ENCODE data around the gene MFSD1. TPM values are rescaled to one million over a fixed set of nuclear protein-coding genes. Genes with fewer than 3 reads are reported as not detected.
A peak's percentile ranks its signal among the peaks of the same experiment; 100 is the strongest.

The MFSD1 gene
- total and polyA plus RNA-seq, 8 donors: 8.9 to 37.4 (median 22.6) TPM

GRCh38 chr3:158776531-158776930, 25.3 kb upstream of the MFSD1 start:
- no peak for ATAC-seq

GRCh38 chr3:158777161-158777873, 24.5 kb upstream of the MFSD1 start:
- Histone ChIP-seq H3K4me1 (no peaks in the 10 kb centered on the region), H3K36me3 (no peaks in the 10 kb centered on the region), H3K27me3 (no peaks in the 10 kb centered on the region), H3K9me3 (no peaks in the 10 kb centered on the region), H3K4me3 (no peak overlapping the region), H3K27ac (no peak overlapping the region)
- FAIRE-seq (no peak), ATAC-seq (peak in 2 of 4 donors; percentile 44 to 52), DNase-seq (no peak)
- WGBS, 2 donors: 73 to 80% methylated on average over 3 of the region's 3 CpGs
- TF ChIP-seq CTCF (IDR thresholded peaks at IDR 0.05): no peak
- intact Hi-C loops (cut with DNase I): no loop called here

More at GRCh38 chr3:158776531-158776930, 25.3 kb upstream of the MFSD1 start:
- no peak for TF ChIP-seq CTCF (IDR thresholded peaks at IDR 0.05)
- H3K9me3 ChIP-seq: no peaks in the 10 kb centered on the region
- no peak for FAIRE-seq
- H3K27me3 ChIP-seq: no peaks in the 10 kb centered on the region
- WGBS, 2 donors: 79 to 87% methylated on average over 7 of the region's 7 CpGs
- intact Hi-C loops (cut with DNase I): no loop called here
- H3K27ac ChIP-seq: no peak overlapping the region
- no peaks in the 10 kb centered on the region for H3K4me1 ChIP-seq
- no peaks in the 10 kb centered on the region for H3K36me3 ChIP-seq
- no peak overlapping the region for H3K4me3 ChIP-seq
- no peak for DNase-seq

DNA sequence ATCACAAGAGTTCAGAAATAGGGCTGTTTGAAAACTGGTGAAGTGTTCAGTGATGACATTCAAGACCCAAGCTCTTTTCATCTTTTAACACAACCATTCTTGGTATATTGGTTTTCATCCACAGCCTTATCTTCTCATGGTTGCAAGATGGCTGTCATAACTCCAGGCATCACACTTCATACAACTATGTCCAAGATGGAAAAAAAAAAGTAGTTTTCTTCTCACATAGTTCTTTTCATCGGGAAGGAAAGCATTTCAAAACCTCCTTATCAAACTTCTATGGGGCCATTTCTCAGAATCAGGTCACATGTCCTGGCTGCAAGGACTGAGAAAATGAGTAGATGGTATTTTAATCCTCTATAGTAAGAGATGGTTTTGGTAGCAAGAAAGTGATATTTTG, 21.1 kb upstream of the MFSD1 start:
- intact Hi-C loops (cut with DNase I): loop anchor here in 1 of 3 donors (10.0 kb wide), 1 partner anchor 46 kb away; the partner anchor contains the start of gene RARRES1
- FAIRE-seq (no peak), DNase-seq (no peak), ATAC-seq (no peak)
- H3K4me3 ChIP-seq: no peak overlapping the region
- no peaks in the 10 kb centered on the region for H3K4me1 ChIP-seq
- H3K27ac ChIP-seq: no peak overlapping the region
- no peaks in the 10 kb centered on the region for H3K36me3 ChIP-seq
- no peaks in the 10 kb centered on the region for H3K9me3 ChIP-seq
- no peaks in the 10 kb centered on the region for H3K27me3 ChIP-seq
- TF ChIP-seq CTCF (IDR thresholded peaks at IDR 0.05): no peak
- 69 to 82% methylated on average over 1 of the region's 1 CpG for WGBS, 2 donors

DNA sequence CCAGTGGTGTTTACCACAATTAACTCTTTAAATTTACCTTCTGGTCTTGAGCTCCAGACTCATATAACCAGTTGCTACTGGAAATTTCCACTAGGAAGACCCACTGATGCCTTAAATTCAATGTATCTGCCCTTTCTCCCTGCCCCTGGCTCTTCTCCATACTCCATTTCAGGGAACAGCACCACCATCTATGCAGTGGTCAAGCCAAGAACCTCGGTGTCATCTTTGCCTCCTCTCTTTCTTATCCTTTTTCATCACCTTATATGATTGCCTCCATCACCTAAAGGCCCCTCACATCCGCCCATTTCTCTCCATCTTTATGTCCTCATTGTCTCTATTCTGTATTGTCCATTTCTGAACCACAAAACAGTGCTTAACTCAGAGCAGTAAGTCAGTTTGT, 20.7 kb upstream of the MFSD1 start:
- intact Hi-C loops (cut with DNase I): loop anchor here in 1 of 3 donors (10.0 kb wide), 1 partner anchor 46 kb away; the partner anchor contains the start of gene RARRES1
- no peaks in the 10 kb centered on the region for H3K27me3 ChIP-seq
- H3K27ac ChIP-seq: no peak overlapping the region
- no peaks in the 10 kb centered on the region for H3K4me1 ChIP-seq
- DNase-seq (no peak), FAIRE-seq (no peak), ATAC-seq (no peak)
- H3K4me3 ChIP-seq: no peak overlapping the region
- no peaks in the 10 kb centered on the region for H3K9me3 ChIP-seq
- 86 to 94% methylated on average over 2 of the region's 2 CpGs for WGBS, 2 donors
- TF ChIP-seq CTCF (IDR thresholded peaks at IDR 0.05): no peak
- H3K36me3 ChIP-seq: no peaks in the 10 kb centered on the region

- Histone ChIP-seq H3K4me1 (no peaks in the 10 kb centered on the region), H3K4me3 (no peak overlapping the region), H3K9me3 (no peaks in the 10 kb centered on the region), H3K36me3 (no peaks in the 10 kb centered on the region), H3K27me3 (no peaks in the 10 kb centered on the region), H3K27ac (no peak overlapping the region)
- TF ChIP-seq CTCF (IDR thresholded peaks at IDR 0.05): no peak
- intact Hi-C loops (cut with DNase I): loop anchor here in 1 of 3 donors (10.0 kb wide), 1 partner anchor 47 kb away; the partner anchor contains the start of gene RARRES1
- no peak for DNase-seq
- no peak for FAIRE-seq
- WGBS, 2 donors: 47 to 50% methylated on average over 1 of the region's 1 CpG
- no peak for ATAC-seq
These were observed 20.0 kb upstream of the MFSD1 start for GRCh38 chr3:158781849-158782248.
